ENCODE measurements around the gene MALSU1.

DNA sequence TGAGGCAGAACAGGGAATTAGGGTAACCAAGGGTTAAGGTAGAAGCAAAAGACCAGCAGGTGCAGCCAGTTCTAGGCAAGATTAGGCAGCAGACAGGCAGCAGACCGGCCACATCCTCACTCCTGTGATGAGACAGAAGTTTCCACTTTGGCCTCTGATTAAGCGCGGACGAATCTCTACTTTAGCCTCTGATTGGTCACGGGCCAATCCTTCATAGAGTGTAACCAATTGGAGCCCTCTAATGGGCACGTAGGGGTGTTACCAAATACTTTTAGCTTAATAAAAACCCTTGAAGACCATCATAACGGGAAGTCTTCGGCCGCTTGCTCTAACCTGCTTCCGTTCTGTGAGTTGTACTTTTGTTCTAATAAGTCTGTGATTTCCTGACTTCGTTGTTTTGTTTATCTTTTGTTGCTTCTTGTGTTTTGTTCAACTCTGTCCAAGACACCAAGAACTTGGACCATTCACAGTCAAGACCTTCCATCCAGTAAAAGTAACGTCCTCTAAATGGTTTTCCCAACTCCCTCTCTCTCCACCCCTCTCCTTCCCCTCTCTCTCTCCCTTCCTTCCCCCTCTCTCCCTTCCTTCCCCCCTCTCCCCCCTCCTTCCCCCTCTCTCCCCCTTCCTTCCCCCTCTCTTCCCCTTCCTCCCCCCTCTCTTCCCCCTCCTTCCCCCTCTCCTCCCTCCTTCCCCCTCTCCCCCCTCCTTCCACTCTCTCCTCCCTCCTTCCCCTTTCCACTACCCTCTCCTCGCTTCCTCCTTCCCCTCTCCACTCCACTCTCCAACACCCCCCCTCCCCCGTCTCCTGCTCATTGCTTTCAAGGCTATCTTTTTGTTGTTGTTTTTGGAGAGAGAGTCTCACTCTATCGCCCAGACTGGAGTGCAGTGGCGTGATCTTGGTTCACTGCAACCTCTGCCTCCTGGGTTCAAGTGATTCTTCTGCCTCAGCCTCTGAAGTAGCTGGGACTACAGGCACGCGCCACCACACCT, 13.2 kb upstream of the MALSU1 start:
- TF ChIP-seq POLR2AphosphoS5 (IDR thresholded peaks at IDR 0.05) (no peak), CTCF (IDR thresholded peaks at IDR 0.05) (no peak), POLR2A (IDR thresholded peaks at IDR 0.05) (no peak), EP300 (IDR thresholded peaks at IDR 0.05) (no peak)
